Stimulated activated naive B cell treated with anti-CD40 and anti-IgM and Interleukin-4, amounts not matched to agents 10 μg/mL and 1 μg/mL and 100 μg/mL, for 72 hours (primary cell): ENCODE data around the gene TSTD1.
A peak's percentile ranks its signal among the peaks of the same experiment; 100 is the strongest.
"Not testable (repeated sequence)": the region's sequence is repeated elsewhere in the genome, so short reads cannot be mapped to it uniquely, and the experiment has no call there.

ENCODE experiments used
- ATAC-seq, 2 donors: fragments of 150-1000 bp; cut with Tn5 transposase; replicated peaks; 2 replicates each; pipeline ENCODE4 v1.10.0; 2021; ENCODE audit warnings: moderate library complexity in 1 of 2
- DNase-seq: peaks from one replicate; pipeline ENCODE4 v3.0.0; 2021
- H3K27ac Mint-ChIP-seq: one replicate; pipeline ENCODE4 v1.8.0; 2022; ENCODE audit warnings: mild to moderate bottlenecking, mixed read lengths
- H3K27me3 Mint-ChIP-seq, 2 donors: one replicate each; pipeline ENCODE4 v1.8.0; 2022; ENCODE audit warnings: mixed read lengths in 2 of 2
- H3K36me3 Mint-ChIP-seq, 2 donors: one replicate each; pipeline ENCODE4 v1.8.0; 2022; ENCODE audit warnings: mixed read lengths in 2 of 2, mild to moderate bottlenecking in 1 of 2
- H3K4me1 Mint-ChIP-seq, 2 donors: one replicate each; pipeline ENCODE4 v1.8.0; 2022; ENCODE audit warnings: mixed read lengths in 2 of 2, mild to moderate bottlenecking in 1 of 2
- H3K4me3 Mint-ChIP-seq, 2 donors: one replicate each; pipeline ENCODE4 v1.8.0; 2022; ENCODE audit warnings: mild to moderate bottlenecking in 2 of 2, mixed read lengths in 2 of 2, moderate library complexity in 1 of 2
- H3K9me3 Mint-ChIP-seq, 2 donors: one replicate each; pipeline ENCODE4 v1.8.0; 2022; ENCODE audit warnings: mixed read lengths in 2 of 2, mild to moderate bottlenecking in 1 of 2

Gene TSTD1

GRCh38 chr1:160997323-160998038, 41.3 kb downstream of the TSTD1 start:
- ATAC-seq (peak; percentile 76 to 81), DNase-seq (no peak)
- no peak overlapping the region for H3K4me3 Mint-ChIP-seq
- H3K9me3 Mint-ChIP-seq, result no peaks in the 10 kb centered on the region
- H3K27ac Mint-ChIP-seq, result peak overlapping the region; percentile 73
- peaks cover 22 to 28% of the 10 kb centered on the region in 2 donors for H3K4me1 Mint-ChIP-seq
- H3K36me3 Mint-ChIP-seq, result peaks cover 20 to 28% of the 10 kb centered on the region in 2 donors
- no peaks in the 10 kb centered on the region for H3K27me3 Mint-ChIP-seq

- Mint-ChIP-seq H3K27me3 (no peaks in the 10 kb centered on the region), H3K9me3 (no peaks in the 10 kb centered on the region), H3K36me3 (peaks cover 20 to 25% of the 10 kb centered on the region in 2 donors), H3K27ac (no peak overlapping the region), H3K4me3 (no peak overlapping the region), H3K4me1 (peaks cover 18 to 28% of the 10 kb centered on the region in 2 donors)
- no peak for DNase-seq
- peak; percentile 55 to 68 for ATAC-seq
Measured at GRCh38 chr1:160996178-160996577, 42.6 kb downstream of the TSTD1 start.

- Mint-ChIP-seq H3K9me3 (no peaks in the 10 kb centered on the region), H3K36me3 (peaks cover 0 to 4% of the 10 kb centered on the region in 2 donors), H3K27me3 (no peaks in the 10 kb centered on the region), H3K4me3 (no peak overlapping the region), H3K27ac (no peak overlapping the region), H3K4me1 (peaks cover 14 to 28% of the 10 kb centered on the region in 2 donors)
- DNase-seq (no peak), ATAC-seq (no peak)
Measured at GRCh38 chr1:160993544-160994193, 45.1 kb downstream of the TSTD1 start.

GRCh38 chr1:160992036-160992435, 46.7 kb downstream of the TSTD1 start:
- not testable (repeated sequence) for H3K4me3 Mint-ChIP-seq, H3K9me3 Mint-ChIP-seq, DNase-seq, H3K27me3 Mint-ChIP-seq, ATAC-seq, H3K36me3 Mint-ChIP-seq, H3K27ac Mint-ChIP-seq
- peaks cover 6 to 19% of the 10 kb centered on the region in 2 donors for H3K4me1 Mint-ChIP-seq
